Pancreas (tissue), 10 donors: ENCODE results near the gene RPRML. TPM values are rescaled to one million over a fixed set of nuclear protein-coding genes. Genes with fewer than 3 reads are reported as not detected.

ENCODE experiments used
- ATAC-seq, 4 donors: fragments of 200-7000 bp; cut with Tn5 transposase; one replicate each; pipeline versions ENCODE4 v1.8.0 to v1.9.1; 2020; ENCODE audit warnings: mild to moderate bottlenecking in 4 of 4, moderate library complexity in 4 of 4
- DNase-seq, 6 donors: peaks; one replicate each; pipeline ENCODE4 v3.0.0-alpha.2; 2020
- FAIRE-seq: peaks from 2 replicates; lab custom pipeline; 2012; peaks lifted over from hg19 to GRCh38; lab: Jason Lieb, UNC
- H3K27ac ChIP-seq, 4 donors: fragments of 200-600 bp; sonication (generic); 1 replicate in 3 of 4; 2 replicates in 1 of 4; pipeline versions ENCODE4 v1.5.0 to v1.8.0; 2020
- H3K27me3 ChIP-seq, 4 donors: fragments of 200-600 bp; one replicate each; pipeline ENCODE4 v1.8.0; 2021
- H3K36me3 ChIP-seq, 3 donors: fragments of 200-600 bp; sonication (generic) in 1 of 3; one replicate each; pipeline versions ENCODE4 v1.5.0 to v1.8.0; 2020 to 2021
- H3K4me1 ChIP-seq, 3 donors: fragments of 200-600 bp; one replicate each; pipeline ENCODE4 v1.8.0; 2021
- H3K4me3 ChIP-seq, 4 donors: fragments of 200-600 bp; sonication (generic) in 2 of 4; one replicate each; pipeline versions ENCODE4 v1.5.0 to v1.8.0; 2020 to 2021
- H3K9me3 ChIP-seq, 4 donors: fragments of 200-600 bp; one replicate each; pipeline ENCODE4 v1.8.0; 2021
- CTCF ChIP-seq, 4 donors: fragments of 200-600 bp; sonication (generic) in 3 of 4; IDR thresholded peaks; one replicate each; pipeline versions ENCODE4 v1.5.0 to v1.8.0; 2021; ENCODE audit warnings: antibody characterized with exemption in 4 of 4
- WGBS, 2 donors: extraction: QIAGEN DNeasy Blood & Tissue Kit; methylation state at CpG; one replicate each; pipeline ENCODE4 v1.1.7; 2013; 5-methylcytosine and 5-hydroxymethylcytosine counted together
- intact Hi-C, 3 donors: fragments of 100-400 bp; cut with DNase I; formaldehyde crosslinking; loops; one replicate each; pipeline versions ENCODE4 v1.11.1 to v1.14.2; 2022
- microRNA-seq, 2 donors: library from miRNA; unstranded; fragments of <30 nt; microRNA quantifications; one replicate each; pipeline versions ENCODE4 to v1.1.0, GENCODE V29; 2019 to 2020
- polyA plus RNA-seq, 2 donors: library from polyadenylated mRNA; stranded (reverse); fragments of 200-250 nt; gene quantifications; one replicate each; pipeline ENCODE4 v1.2.3, GENCODE V29; 2013
- total RNA-seq, 6 donors: library from RNA; stranded (reverse); fragmentation: NEBNext Ultra II Directional in 4 of 6; extraction: Animal tissue kit (Norgen Biotek cat#: 25700) in 4 of 6; gene quantifications; one replicate each; pipeline versions ENCODE4 v1.2.1 to v1.2.4, GENCODE V29; 2021 to 2023
- donor health status: healthy with polysubstance abuse.
- donor health status: DM: no; HTN: no; CAD: no; lungs with moderate emphysema.
- donor health status: DM: no; HTN: no; CAD: no.
- donor health status: control.
- donor health status: control.
- donor health status: Bipolar disorder and iron deficiency.
- donor health status: DM: yes; HTN: yes; CAD: no.
- donor health status: DM: no; HTN: no; CAD: no.
- donor health status: DM: no; HTN: no; CAD: no.
- donor health status: DM: yes; HTN: yes; CAD: no.

Gene RPRML
- total and polyA plus RNA-seq, 8 donors: 0.07 to 0.43 (median 0.19) TPM; not detected in 3

GRCh38 chr17:46928467-46929261 lies 50.4 kb downstream of the RPRML start:
- intact Hi-C loops: no loop called here
- Histone ChIP-seq H3K27ac (no peak overlapping the region), H3K4me3 (no peak overlapping the region), H3K27me3 (no peaks in the 10 kb centered on the region), H3K36me3 (peaks cover 4 to 39% (median 19%) of the 10 kb centered on the region in 3 donors), H3K9me3 (no peaks in the 10 kb centered on the region), H3K4me1 (peaks cover 19 to 37% (median 32%) of the 10 kb centered on the region in 3 donors)
- DNase-seq (no peak), ATAC-seq (no peak), FAIRE-seq (no peak)
- WGBS, 2 donors: 65 to 66% methylated on average over 10 of the region's 10 CpGs
- TF ChIP-seq CTCF (IDR thresholded peaks at IDR 0.05): no peak

Small RNA genes within 50 kb of the gene (microRNA-seq; reads per million reads assigned to microRNA genes)
- 0 reads per million in 2 donors for gene MIR5089

Other genes starting within 250 kb of the RPRML start
- under 1 TPM; 0.24 to 0.72 (median 0.38) TPM for gene WNT3, start 160.6 kb downstream of the RPRML start, total RNA-seq
- under 1 TPM; 0.31 to 0.42 TPM for gene WNT3, start 160.6 kb downstream of the RPRML start, polyA plus RNA-seq
- under 1 TPM in 5 of 6 donors, not detected in 1; 0.12 to 0.32 (median 0.28) TPM for gene WNT9B, start 127.7 kb downstream of the RPRML start, total RNA-seq
- gene WNT9B, start 127.7 kb downstream of the RPRML start, polyA plus RNA-seq: not detected
- gene GOSR2, start 56.1 kb downstream of the RPRML start, total RNA-seq: 10 to 100 TPM; 26.5 to 33.2 (median 29.3) TPM
- gene GOSR2, start 56.1 kb downstream of the RPRML start, polyA plus RNA-seq: 10 to 100 TPM; 14.3 to 20.1 TPM
- gene CDC27, start 210.0 kb upstream of the RPRML start, total RNA-seq: 10 to 100 TPM; 24.2 to 42.7 (median 26.7) TPM
- 10 to 100 TPM in 1 of 2 donors, 1 to 10 TPM in 1; 6.5 to 16.4 TPM for gene CDC27, start 210.0 kb upstream of the RPRML start, polyA plus RNA-seq
- under 1 TPM in 2 of 6 donors, not detected in 4; 0.28 TPM for gene MYL4, start 230.1 kb upstream of the RPRML start, total RNA-seq
- under 1 TPM; 0.23 to 0.53 TPM for gene MYL4, start 230.1 kb upstream of the RPRML start, polyA plus RNA-seq